GM12891 (cell line): ENCODE measurements around the gene OTOGL.

Experiments
- POLR2A ChIP-seq: IDR thresholded peaks from 2 replicates; pipeline ENCODE4 v1.6.1; 2011; ENCODE audit warnings: low read depth, low read length, control low read depth
- SPI1 ChIP-seq: IDR thresholded peaks from 2 replicates; pipeline ENCODE4 v1.6.1; 2011; ENCODE audit warnings: low read depth, low read length, control low read depth
- TAF1 ChIP-seq: IDR thresholded peaks from 2 replicates; pipeline ENCODE4 v1.6.1; 2011; ENCODE audit warnings: low read depth, low read length, control low read depth

DNA sequence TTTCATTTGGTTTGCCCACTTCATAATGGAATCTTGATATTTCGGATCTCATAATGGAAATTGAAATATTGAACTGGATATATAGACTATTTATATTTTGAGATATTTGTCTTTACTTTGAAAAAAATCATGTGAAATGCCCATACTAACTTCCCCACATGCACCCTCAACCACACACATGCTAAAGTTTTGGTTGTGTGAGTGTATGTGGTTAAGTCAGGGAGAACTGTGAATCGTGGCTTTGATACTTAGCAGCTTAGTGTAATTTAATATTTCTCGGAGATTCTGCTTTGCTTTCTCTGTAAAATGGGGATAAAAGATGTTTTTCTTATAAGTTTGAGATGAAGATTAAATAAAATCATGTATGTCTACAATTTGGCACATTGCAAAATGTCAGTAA, 162.1 kb downstream of the OTOGL start:
- TF ChIP-seq POLR2A (no peak), SPI1 (no peak), TAF1 (no peak)
